Nucleus accumbens (tissue), 56 donors: ENCODE data around the gene PABPN1L.

ENCODE experiments used
- DNase-seq, 56 donors: peaks; one replicate each; lab custom pipeline; 2025; lab: John Stamatoyannopoulos, UW

Gene PABPN1L

DNA sequence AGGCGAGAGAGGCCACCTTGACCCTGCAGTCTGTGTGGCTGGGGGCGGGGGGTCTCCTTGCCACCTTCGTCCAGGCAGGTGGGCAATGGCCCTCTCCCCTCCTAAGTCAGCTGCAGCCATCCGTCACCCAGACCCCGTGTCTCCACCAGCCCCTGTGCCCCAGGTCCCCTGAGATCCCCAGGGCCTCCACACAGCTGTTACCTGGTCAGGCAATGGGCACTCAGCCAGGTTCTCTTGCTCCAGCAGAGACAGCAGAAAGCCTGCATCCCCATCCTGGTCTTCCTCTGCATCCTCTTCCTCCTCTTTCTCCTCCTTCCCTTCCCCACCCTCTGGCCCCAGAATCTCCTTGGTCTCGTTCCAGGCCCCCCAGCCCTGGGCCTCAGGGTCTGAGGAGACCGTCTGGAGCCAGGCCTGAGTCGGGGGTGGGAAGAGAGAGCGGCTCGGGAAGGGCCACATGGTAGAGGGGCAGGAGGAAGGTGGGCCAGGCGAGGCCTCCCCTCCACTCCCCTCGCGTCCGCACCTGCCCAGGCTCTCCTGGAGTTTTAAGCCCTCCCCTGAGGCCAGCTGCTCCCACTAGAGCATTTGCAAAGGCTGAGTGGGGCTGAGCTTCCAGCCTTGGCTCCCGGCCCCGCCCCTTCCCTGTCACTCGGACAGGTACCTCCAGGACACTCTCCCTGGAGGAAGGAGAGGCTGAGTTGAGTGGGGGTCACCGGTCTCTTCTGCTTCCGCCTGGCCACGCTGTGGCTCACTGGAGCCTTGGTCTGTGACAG lies at the start of gene PABPN1L:
TSS of gene PABPN1L (minus strand) at position 510 of the 770 bp plus-strand sequence. CDS start at position 456, 54 bp downstream.
- no peak for DNase-seq

DNA sequence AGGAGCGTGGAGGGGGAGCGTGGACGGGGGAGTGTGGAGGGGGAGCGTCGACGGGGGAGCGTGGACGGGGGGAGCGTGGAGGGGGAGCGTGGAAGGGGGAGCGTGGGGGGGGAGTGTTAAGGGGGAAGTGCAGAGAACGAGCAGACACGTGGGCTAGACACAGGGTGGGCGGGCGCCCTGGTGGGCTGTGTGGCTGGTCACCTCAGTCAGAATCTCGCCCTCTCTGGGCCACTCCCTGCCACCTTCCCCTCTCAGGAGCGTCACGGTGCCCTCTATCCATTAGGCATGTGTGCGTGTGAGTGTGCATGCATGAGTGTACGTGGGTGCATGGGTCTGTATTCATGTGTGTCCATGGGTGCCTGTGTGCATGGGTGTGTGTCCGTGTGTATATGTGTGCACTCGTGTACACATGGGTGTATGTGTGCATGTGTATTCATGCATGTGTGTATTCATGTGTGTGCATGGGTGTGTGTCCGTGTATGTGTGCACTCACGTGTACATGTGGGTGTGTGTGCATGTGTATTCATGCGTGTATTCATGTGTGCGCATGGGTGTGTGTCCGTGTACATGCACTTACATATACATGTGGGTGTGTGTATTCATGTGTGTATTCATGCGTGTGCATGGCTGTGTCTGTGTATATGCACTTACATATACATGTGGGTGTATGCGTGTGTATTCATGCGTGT lies 49.3 kb upstream of the PABPN1L start:
- no peak for DNase-seq

- no peak for DNase-seq
These were observed 48.4 kb upstream of the PABPN1L start for GRCh38 chr16:88914750-88915368.

- DNase-seq = no peak
These were observed 47.4 kb upstream of the PABPN1L start for GRCh38 chr16:88913870-88914269.

GRCh38 chr16:88913001-88913612 lies 46.6 kb upstream of the PABPN1L start:
- DNase-seq = no peak

GRCh38 chr16:88912556-88912955 lies 46.1 kb upstream of the PABPN1L start:
- no peak for DNase-seq

DNA sequence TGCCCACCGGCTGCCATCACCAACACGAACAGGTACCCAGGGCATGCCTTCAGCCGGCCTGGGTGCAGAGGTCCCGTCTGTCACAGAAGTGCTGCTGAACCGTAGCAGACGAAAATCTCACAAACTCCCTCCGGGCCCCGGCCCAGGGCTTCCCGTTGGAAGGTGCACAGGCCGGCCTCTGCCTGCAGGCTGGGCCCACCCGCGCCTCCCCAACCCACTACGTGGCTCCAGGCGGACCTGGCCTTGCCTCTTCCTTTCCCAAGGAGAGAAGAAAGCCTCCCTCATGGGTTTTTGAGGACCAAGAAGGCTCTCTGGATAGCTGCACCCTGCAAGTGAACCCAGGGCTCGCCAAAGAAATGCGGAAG lies 45.5 kb upstream of the PABPN1L start:
- no peak for DNase-seq

- no peak for DNase-seq
These were observed 44.9 kb upstream of the PABPN1L start for GRCh38 chr16:88911136-88911945.

DNA sequence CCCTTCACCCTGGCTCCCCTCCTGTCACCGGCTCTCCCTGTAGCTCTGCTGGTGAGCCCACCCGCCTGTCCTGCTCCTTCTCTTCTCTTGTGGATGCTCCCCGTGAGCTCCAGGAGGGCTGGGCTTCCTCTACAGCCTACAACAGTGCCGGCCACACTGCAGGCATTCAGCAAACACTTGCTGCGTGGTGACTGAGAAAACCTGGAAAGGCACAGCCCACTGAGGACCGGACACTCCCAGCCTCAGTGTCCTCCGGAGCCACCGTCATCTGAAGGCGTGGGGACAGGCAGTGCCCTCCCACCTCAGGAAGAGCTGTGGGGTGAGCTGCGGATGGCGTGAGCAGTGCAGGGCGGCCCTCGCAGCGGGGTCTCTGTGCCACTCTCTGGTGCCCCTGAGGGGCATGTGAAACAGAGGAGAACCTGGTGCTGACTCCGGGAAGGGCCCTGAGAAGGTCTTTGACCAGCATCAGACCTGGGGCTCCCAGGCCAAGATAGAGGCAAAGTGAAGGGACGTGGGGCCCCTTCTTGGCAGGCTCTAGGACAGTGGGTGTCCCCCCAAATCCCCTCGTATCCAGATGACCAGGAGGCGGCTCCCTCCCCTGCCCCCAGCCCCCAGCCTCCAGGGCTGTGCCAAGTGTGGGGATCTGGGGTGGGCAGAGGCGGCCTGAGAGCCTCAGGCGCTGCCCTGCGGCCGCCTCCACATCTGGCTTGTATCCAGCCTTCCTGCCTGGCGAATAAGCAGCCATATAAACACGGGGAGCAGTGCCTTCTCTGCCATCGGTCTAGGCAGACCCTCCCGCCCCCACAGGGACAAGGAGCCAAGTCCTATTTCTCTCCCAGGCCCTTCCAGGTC lies 44.0 kb upstream of the PABPN1L start:
- DNase-seq = no peak

DNA sequence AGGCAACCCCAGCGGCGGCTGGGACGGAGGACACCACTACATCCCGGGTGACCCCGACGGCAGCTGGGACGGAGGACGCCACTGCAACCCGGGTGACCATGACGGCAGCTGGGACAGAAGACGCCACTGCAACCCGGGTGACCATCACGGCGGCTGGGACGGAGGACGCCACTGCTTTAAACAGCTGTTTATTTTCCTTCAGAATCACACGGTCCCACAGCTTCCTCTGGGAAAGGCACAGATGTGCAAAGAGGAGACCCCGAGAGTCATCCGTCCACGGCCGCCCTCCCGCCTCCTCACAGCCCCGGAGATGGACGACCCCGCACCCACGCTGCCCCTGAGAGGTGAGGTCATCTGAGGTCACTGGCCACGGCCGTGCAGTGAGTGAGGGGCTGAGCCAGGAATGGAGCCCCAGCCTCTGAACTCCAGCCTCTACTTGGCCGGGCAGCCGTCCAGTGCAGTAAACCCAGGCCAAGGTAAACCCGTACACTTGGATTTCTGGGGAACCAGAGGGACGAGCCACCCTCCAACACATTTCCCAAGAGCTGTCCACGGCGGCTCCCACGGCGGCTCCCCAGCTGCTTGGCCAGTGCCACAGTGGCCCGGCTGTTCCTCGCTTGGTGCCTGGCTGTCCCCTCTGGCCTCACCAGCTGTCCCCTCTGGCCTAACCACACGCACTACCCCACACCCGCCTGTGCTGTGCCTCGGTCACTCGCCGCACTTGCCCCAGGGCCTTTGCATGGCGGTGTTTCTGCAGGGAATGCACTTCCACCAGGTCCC lies 43.2 kb upstream of the PABPN1L start:
- DNase-seq = no peak

- DNase-seq = no peak
These were observed 41.8 kb upstream of the PABPN1L start for GRCh38 chr16:88908307-88908706.

- no peak for DNase-seq
These were observed 41.3 kb upstream of the PABPN1L start for GRCh38 chr16:88907768-88908167.

DNA sequence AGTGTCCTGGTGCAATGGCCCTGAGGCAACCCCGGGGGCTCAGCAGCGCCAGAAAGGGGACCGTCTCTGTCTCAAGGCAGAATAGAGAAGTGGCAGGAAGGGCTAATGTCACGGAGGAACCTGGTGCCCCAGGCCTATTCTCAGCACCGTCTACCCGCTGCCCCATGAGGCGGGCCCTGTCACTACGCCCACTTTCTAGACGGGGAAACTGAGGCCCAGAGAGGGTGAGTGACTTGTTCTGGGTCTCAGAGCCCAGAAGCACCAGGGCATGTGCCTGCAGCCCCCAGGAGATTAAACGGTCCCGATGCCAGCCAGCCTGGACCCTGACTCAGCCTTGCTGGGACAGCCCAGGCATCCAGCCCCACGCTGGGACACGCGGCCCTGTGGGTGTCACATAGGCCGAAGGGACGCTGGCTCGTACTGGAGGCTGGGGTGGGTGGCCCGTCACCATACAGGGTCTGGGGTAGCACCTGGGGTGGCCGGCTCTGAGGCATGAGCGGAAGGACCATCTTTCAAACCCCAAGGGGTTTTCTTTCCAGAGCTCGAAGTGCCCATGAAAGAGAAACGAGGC lies 40.2 kb upstream of the PABPN1L start:
- DNase-seq = no peak

GRCh38 chr16:88906020-88906419 lies 39.6 kb upstream of the PABPN1L start:
- no peak for DNase-seq

GRCh38 chr16:88905563-88905962 lies 39.1 kb upstream of the PABPN1L start:
- DNase-seq = no peak

DNA sequence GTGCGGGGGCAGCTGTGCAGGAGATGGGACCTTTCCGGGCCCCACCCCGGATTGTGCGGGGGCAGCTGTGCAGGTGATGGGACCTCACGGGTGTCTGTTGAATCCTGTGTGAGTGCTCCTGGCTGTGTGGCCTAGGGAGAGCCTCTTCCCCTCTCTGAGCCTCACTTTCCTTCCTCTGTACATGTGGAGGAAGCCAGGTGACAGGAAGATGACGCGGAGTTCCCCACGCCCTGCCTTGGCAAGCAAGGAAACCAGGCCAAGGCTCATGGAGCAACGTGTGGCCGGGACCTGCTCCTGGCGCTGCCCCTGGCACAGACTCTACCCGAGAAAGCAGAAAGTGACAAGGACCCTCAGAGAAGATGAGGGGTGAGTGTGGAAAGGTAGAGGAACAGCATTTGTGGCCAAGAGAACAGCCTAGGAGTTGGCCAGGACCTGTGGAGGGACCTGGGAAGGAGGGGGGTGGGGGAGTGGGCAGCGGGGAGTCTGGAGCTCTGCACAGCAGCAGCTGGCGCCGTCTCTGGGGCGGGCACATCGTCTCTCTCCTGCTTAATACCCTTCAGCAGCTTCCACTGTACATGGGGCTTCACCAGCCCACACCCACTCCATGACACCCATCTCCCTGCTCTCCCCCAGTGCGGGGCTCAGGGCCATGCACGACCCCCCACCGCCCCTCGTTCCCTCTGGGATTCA lies 38.4 kb upstream of the PABPN1L start:
- no peak for DNase-seq

- no peak for DNase-seq
These were observed 36.8 kb upstream of the PABPN1L start for GRCh38 chr16:88903267-88903666.

DNA sequence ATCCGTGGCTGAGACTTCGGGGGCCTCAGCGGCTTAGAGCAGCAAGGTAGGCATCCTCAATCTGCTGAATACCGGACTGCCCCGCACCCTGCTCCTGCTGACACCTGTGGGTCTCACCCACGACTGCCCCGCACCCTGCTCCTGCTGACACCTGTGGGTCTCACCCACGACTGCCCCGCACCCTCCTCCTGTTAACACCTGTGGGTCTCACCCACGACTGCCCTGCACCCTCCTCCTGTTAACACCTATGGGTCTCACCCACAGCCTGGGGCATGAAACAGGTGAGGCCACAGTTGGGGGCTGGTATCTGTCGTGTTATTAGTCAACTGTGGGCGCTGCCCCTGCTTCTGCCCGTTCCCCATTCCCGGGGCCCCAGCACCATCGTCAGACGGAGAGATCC lies 36.3 kb upstream of the PABPN1L start:
- no peak for DNase-seq
